GM23338 (cell line): ENCODE results near the gene LTBP4. TPM values are rescaled to one million over a fixed set of nuclear protein-coding genes. Genes with fewer than 3 reads are reported as not detected.

Experiments used
- ATAC-seq: fragments of 200-7000 bp; cut with Tn5 transposase; 3 replicates; pipeline ENCODE4 v1.9.1; 2020
- DNase-seq: peaks from one replicate; pipeline ENCODE4 v3.0.0-alpha.2; 2015; ENCODE audit warnings: low spot score
- H2AFZ ChIP-seq: fragments of 200-600 bp; sonication (generic); 2 replicates; pipeline ENCODE4 v1.8.0; 2016; ENCODE audit warnings: antibody characterized with exemption, mild to moderate bottlenecking, moderate library complexity
- H3F3A ChIP-seq: fragments of 200-600 bp; sonication (generic); replicated peaks from 2 replicates; pipeline ENCODE4 v1.8.0; 2017; ENCODE audit warnings: antibody characterized with exemption, mixed run types, low read depth
- H3K27ac ChIP-seq: fragments of 200-600 bp; sonication (generic); 2 replicates; pipeline ENCODE4 v1.6.1; 2016; ENCODE audit warnings: low read depth
- H3K27me3 ChIP-seq: fragments of 200-600 bp; sonication (generic); 2 replicates; pipeline ENCODE4 v1.8.0; 2016; ENCODE audit warnings: mild to moderate bottlenecking, mixed run types, moderate library complexity; ENCODE audit not compliant: insufficient read depth
- H3K36me3 ChIP-seq: fragments of 200-600 bp; sonication (generic); 2 replicates; pipeline ENCODE4 v1.8.0; 2016; ENCODE audit warnings: mild to moderate bottlenecking; ENCODE audit not compliant: insufficient read depth
- H3K4me1 ChIP-seq: fragments of 200-600 bp; sonication (generic); 2 replicates; pipeline ENCODE4 v1.8.0; 2016; ENCODE audit warnings: mild to moderate bottlenecking, moderate library complexity; ENCODE audit not compliant: insufficient read depth
- H3K4me2 ChIP-seq: fragments of 200-600 bp; sonication (generic); 2 replicates; pipeline ENCODE4 v1.7.1; 2017; ENCODE audit warnings: mixed run types
- H3K4me3 ChIP-seq: fragments of 200-600 bp; sonication (generic); 2 replicates; pipeline ENCODE4 v1.6.1; 2016; ENCODE audit warnings: mixed run types
- H3K79me2 ChIP-seq: fragments of 200-600 bp; sonication (generic); replicated peaks from 2 replicates; pipeline ENCODE4 v1.8.0; 2017; ENCODE audit warnings: mild to moderate bottlenecking; ENCODE audit not compliant: insufficient read depth
- H3K9me2 ChIP-seq: fragments of 200-600 bp; sonication (generic); 2 replicates; pipeline ENCODE4 v1.8.0; 2017; ENCODE audit not compliant: insufficient read depth
- H4K20me1 ChIP-seq: fragments of 200-600 bp; sonication (generic); replicated peaks from 2 replicates; pipeline ENCODE4 v1.8.0; 2017; ENCODE audit warnings: mild to moderate bottlenecking; ENCODE audit not compliant: insufficient read depth
- H3K27ac Mint-ChIP-seq: 2 replicates; pipeline ENCODE4 v1.8.0; 2020; ENCODE audit warnings: inconsistent platforms, mild to moderate bottlenecking, moderate library complexity, mixed read lengths
- H3K27me3 Mint-ChIP-seq: 3 replicates; pipeline ENCODE4 v1.8.0; 2022; ENCODE audit warnings: low read depth, mild to moderate bottlenecking, moderate library complexity, mixed read lengths, inconsistent platforms; ENCODE audit not compliant: insufficient read depth, poor library complexity
- H3K36me3 Mint-ChIP-seq: 3 replicates; pipeline ENCODE4 v1.8.0; 2021; ENCODE audit warnings: low read depth, mild to moderate bottlenecking, inconsistent platforms, moderate library complexity, mixed read lengths
- H3K4me1 Mint-ChIP-seq: 3 replicates; pipeline ENCODE4 v1.8.0; 2020; ENCODE audit warnings: mild to moderate bottlenecking, inconsistent platforms, mixed read lengths
- H3K4me3 Mint-ChIP-seq: 3 replicates; pipeline ENCODE4 v1.8.0; 2021; ENCODE audit warnings: moderate library complexity, mild to moderate bottlenecking, inconsistent platforms, mixed read lengths
- H3K9me3 Mint-ChIP-seq: 3 replicates; pipeline ENCODE4 v1.8.0; 2020; ENCODE audit warnings: moderate library complexity, mild to moderate bottlenecking, inconsistent platforms, mixed read lengths
- CTCF ChIP-seq, 2 experiments: fragments of 200-600 bp in 1 of 2; sonication (generic) in 1 of 2; conservative IDR thresholded peaks; 2 replicates each; pipeline versions ENCODE4 v1.5.1 to v1.6.1; 2016 to 2017; ENCODE audit warnings: antibody characterized with exemption in 2 of 2, low read depth in 2 of 2, mild to moderate bottlenecking in 2 of 2, moderate library complexity in 1 of 2
- ETS1 ChIP-seq: IDR thresholded peaks from 2 replicates; pipeline ENCODE4 v1.6.1; 2016; ENCODE audit warnings: antibody characterized with exemption
- EZH2 ChIP-seq: fragments of 200-600 bp; sonication (generic); IDR thresholded peaks from one replicate; pipeline ENCODE4 v1.8.0; 2017; ENCODE audit warnings: antibody characterized with exemption, mild to moderate bottlenecking, low read depth; ENCODE audit not compliant: unreplicated experiment
- EZH2phosphoT487 ChIP-seq: fragments of 200-600 bp; sonication (generic); IDR thresholded peaks from one replicate; pipeline ENCODE4 v1.8.1; 2018; ENCODE audit warnings: antibody characterized with exemption; ENCODE audit not compliant: unreplicated experiment
- long read RNA-seq: library from polyadenylated mRNA; unstranded; transcript quantifications from one replicate; pipeline ENCODE4 v2.0.0, GENCODE V29; 2020; ENCODE audit not compliant: unreplicated experiment
- polyA plus RNA-seq: library from polyadenylated mRNA; unstranded; fragments of >200 nt; fragmentation: Nextera tagmentation; extraction: Ambion mirVana; gene quantifications from 2 replicates; pipeline ENCODE4 v1.2.1, GENCODE V29; 2016
- total RNA-seq: library from RNA; depleted of rRNA; stranded (reverse); fragments of >200 nt; shearing (Covaris generic); gene quantifications from 2 replicates; pipeline ENCODE4 v1.2.3, GENCODE V29; 2014; rRNA removed

The LTBP4 gene, protein sequence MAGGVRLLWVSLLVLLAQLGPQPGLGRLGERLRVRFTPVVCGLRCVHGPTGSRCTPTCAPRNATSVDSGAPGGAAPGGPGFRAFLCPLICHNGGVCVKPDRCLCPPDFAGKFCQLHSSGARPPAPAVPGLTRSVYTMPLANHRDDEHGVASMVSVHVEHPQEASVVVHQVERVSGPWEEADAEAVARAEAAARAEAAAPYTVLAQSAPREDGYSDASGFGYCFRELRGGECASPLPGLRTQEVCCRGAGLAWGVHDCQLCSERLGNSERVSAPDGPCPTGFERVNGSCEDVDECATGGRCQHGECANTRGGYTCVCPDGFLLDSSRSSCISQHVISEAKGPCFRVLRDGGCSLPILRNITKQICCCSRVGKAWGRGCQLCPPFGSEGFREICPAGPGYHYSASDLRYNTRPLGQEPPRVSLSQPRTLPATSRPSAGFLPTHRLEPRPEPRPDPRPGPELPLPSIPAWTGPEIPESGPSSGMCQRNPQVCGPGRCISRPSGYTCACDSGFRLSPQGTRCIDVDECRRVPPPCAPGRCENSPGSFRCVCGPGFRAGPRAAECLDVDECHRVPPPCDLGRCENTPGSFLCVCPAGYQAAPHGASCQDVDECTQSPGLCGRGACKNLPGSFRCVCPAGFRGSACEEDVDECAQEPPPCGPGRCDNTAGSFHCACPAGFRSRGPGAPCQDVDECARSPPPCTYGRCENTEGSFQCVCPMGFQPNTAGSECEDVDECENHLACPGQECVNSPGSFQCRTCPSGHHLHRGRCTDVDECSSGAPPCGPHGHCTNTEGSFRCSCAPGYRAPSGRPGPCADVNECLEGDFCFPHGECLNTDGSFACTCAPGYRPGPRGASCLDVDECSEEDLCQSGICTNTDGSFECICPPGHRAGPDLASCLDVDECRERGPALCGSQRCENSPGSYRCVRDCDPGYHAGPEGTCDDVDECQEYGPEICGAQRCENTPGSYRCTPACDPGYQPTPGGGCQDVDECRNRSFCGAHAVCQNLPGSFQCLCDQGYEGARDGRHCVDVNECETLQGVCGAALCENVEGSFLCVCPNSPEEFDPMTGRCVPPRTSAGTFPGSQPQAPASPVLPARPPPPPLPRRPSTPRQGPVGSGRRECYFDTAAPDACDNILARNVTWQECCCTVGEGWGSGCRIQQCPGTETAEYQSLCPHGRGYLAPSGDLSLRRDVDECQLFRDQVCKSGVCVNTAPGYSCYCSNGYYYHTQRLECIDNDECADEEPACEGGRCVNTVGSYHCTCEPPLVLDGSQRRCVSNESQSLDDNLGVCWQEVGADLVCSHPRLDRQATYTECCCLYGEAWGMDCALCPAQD (N-terminal part only)
- total RNA-seq (53.2 and 65.0 TPM in 2 replicates), polyA plus RNA-seq (48.4 and 50.3 TPM in 2 replicates)
- long read RNA-seq, partial matches to known transcripts: 6 of 9 reads
- long read RNA-seq, other reads (novel, unspliced or antisense): 3 of 9 reads

DNA sequence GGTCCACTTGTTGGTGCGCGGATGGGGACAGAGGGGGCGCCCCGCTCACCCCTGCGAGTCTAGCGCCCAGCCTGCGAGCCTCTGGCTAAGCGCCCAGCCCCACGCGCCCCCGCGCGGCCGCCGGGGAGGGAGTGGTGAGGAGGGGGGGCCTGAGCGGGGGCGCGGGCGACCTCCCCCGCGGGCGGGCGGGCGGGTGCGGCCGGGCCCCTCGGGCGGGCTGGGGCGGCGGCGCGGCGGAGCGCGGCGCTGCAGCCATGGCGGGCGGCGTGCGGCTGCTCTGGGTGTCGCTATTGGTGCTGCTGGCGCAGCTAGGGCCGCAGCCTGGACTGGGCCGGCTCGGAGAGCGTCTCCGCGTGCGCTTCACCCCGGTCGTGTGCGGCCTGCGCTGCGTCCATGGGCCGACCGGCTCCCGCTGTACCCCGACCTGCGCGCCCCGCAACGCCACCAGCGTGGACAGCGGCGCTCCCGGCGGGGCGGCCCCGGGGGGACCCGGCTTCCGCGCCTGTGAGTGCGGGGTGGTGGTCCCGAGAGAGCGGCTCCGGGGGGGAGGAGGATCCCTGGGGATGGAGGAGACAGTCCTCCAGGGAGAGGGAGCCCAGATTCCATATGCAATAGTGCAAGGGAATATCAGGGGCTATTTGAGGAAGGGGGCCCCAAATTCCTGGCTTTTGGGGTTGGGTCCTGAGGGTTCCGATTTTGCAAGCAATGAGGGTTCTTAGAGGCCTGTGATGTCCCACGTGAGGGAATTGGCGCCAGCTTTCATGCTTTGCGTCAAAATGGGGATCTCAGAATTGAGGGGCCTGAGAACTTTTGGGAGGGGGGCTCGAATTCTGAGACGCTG, at the start of gene LTBP4:
Gene LTBP4, plus strand, starts transcription at position 236 of the 841 bp plus-strand sequence. Its CDS starts 19 bp downstream, at position 255.
- 0 out of 2 replicates have a peak, but pooled peaks cover 3% of the 10 kb centered on the region for H3K9me2 ChIP-seq
- no peaks in the 10 kb centered on the region for H3K36me3 Mint-ChIP-seq
- H3K4me3 ChIP-seq: peak within 1 kb of the TSS; percentile 53
- H3K4me2 ChIP-seq: peak within 1 kb of the TSS; percentile 85
- peak in 1 of 2 experiments; percentile 52; a peak in 2 of 4 replicates for TF ChIP-seq CTCF (conservative IDR thresholded peaks at IDR 0.05; ENCODE audit: low read depth in 2 of 2)
- TF ChIP-seq EZH2: peak; percentile 67
- TF ChIP-seq EZH2phosphoT487: no peak
- TF ChIP-seq ETS1: no peak
- peaks cover 78% of the 10 kb centered on the region for H3K27me3 ChIP-seq
- H3K27me3 Mint-ChIP-seq: peaks cover 75% of the 10 kb centered on the region
- peak; percentile 60 for DNase-seq
- no peaks in the 10 kb centered on the region for H3K79me2 ChIP-seq
- H3K4me1 Mint-ChIP-seq: peaks cover 50% of the 10 kb centered on the region
- peaks cover 47% of the 10 kb centered on the region for H3K4me1 ChIP-seq
- no peaks in the 10 kb centered on the region; the same call in 1 of the 2 replicates for H4K20me1 ChIP-seq
- H3K27ac ChIP-seq: no peak within 1 kb of the TSS
- peaks cover 33% of the 10 kb centered on the region for H3F3A ChIP-seq
- peaks cover 5% of the 10 kb centered on the region; the same call in 2 of the 3 replicates for H3K9me3 Mint-ChIP-seq
- H3K27ac Mint-ChIP-seq: no peak within 1 kb of the TSS
- H3K36me3 ChIP-seq: no peaks in the 10 kb centered on the region
- no peak for ATAC-seq
- peak within 1 kb of the TSS; percentile 66 for H3K4me3 Mint-ChIP-seq
- H2AFZ ChIP-seq: no peak within 1 kb of the TSS
